ENCODE measurements around the gene CTIF.

DNA sequence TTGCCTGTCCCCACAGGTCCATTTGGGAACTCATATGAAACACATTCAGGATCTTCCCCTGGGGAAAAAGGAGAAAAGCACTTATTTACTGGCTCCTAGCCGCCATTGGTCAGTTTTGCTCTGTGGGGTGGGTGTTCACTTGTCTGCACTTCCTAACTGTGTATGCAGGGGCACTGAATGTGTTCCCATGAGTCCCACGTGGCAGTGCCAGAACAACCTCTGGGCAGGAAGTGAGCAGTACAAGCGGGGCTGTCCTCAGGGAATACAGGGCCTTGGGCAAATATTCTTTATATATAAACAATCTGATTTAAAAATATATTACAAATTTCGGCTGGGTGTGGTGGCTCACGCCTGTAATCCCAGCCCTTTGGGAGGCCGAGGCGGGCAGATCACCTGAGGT is 21.8 kb upstream of the CTIF start:
- TF ChIP-seq TAF1 (IDR thresholded peaks at IDR 0.05; ENCODE audit: low read depth, low read length) (no peak), POLR2A (IDR thresholded peaks at IDR 0.05; ENCODE audit: low read depth, low read length) (no peak), POLR2AphosphoS5 (IDR thresholded peaks at IDR 0.05; ENCODE audit: low read depth, low read length) (no peak), SPI1 (IDR thresholded peaks at IDR 0.05; ENCODE audit: low read depth, low read length) (no peak), PAX5 (IDR thresholded peaks at IDR 0.05; ENCODE audit: insufficient read depth, low read length, severe bottlenecking) (no peak), POU2F2 (IDR thresholded peaks at IDR 0.05; ENCODE audit: low read depth, low read length) (no peak)

All from GM12891 (cell line).